Ammon's horn (tissue), 1 donor: Measurements from ENCODE around the gene PLEKHG5.

Source experiments
- DNase-seq: peaks from one replicate; pipeline ENCODE4 v3.0.0-alpha.2; 2016; ENCODE audit warnings: low spot score

The PLEKHG5 gene

GRCh38 chr1:6475381-6476133 lies 15.9 kb downstream of the PLEKHG5 start:
- peak; percentile 50 for DNase-seq

GRCh38 chr1:6474815-6475282 lies 16.6 kb downstream of the PLEKHG5 start:
- no peak for DNase-seq

- DNase-seq, result no peak
Measured at GRCh38 chr1:6473974-6474814, 17.3 kb downstream of the PLEKHG5 start.

- DNase-seq, result no peak
Measured at GRCh38 chr1:6473156-6473555, 18.3 kb downstream of the PLEKHG5 start.

GRCh38 chr1:6472391-6472790 lies 19.1 kb downstream of the PLEKHG5 start:
- DNase-seq, result no peak

- no peak for DNase-seq
Measured at GRCh38 chr1:6471970-6472368, 19.5 kb downstream of the PLEKHG5 start.

GRCh38 chr1:6471086-6471969 lies 20.1 kb downstream of the PLEKHG5 start:
- DNase-seq, result no peak

GRCh38 chr1:6470132-6471085 lies 21.1 kb downstream of the PLEKHG5 start:
- no peak for DNase-seq

- no peak for DNase-seq
Measured at GRCh38 chr1:6468729-6469461, 22.6 kb downstream of the PLEKHG5 start.

- no peak for DNase-seq
Measured at GRCh38 chr1:6467744-6468688, 23.5 kb downstream of the PLEKHG5 start.

GRCh38 chr1:6467224-6467623 lies 24.2 kb downstream of the PLEKHG5 start:
- DNase-seq, result no peak

- no peak for DNase-seq
Measured at GRCh38 chr1:6466751-6467150, 24.7 kb downstream of the PLEKHG5 start.

GRCh38 chr1:6466023-6466422 lies 25.4 kb downstream of the PLEKHG5 start, which contains the start of gene TNFRSF25:
TSS of gene TNFRSF25 (minus strand) at chr1:6466173. CDS start at chr1:6466107, 66 bp downstream.
- no peak for DNase-seq

GRCh38 chr1:6465461-6466005 lies 25.9 kb downstream of the PLEKHG5 start:
- DNase-seq, result no peak

- no peak for DNase-seq
Measured at GRCh38 chr1:6464915-6465314, 26.6 kb downstream of the PLEKHG5 start.

- no peak for DNase-seq
Measured at GRCh38 chr1:6464514-6464836, 27.0 kb downstream of the PLEKHG5 start.

- no peak for DNase-seq
Measured at GRCh38 chr1:6463120-6463412, 28.4 kb downstream of the PLEKHG5 start.

- DNase-seq, result no peak
Measured at GRCh38 chr1:6462412-6463119, 28.9 kb downstream of the PLEKHG5 start.
